Glutamatergic neuron (in vitro differentiated cells): Measurements from ENCODE around the gene CAP2. TPM values are rescaled to one million over a fixed set of nuclear protein-coding genes. Genes with fewer than 3 reads are reported as not detected.

Experiments
- DNase-seq: peaks from one replicate; pipeline ENCODE4 v3.0.0; 2022
- H3K27ac Mint-ChIP-seq: one replicate; pipeline ENCODE4 v1.8.0; 2020; ENCODE audit warnings: mild to moderate bottlenecking, mixed read lengths, inconsistent platforms; ENCODE audit not compliant: unreplicated experiment
- H3K27me3 Mint-ChIP-seq: one replicate; pipeline ENCODE4 v1.8.0; 2020; ENCODE audit warnings: mild to moderate bottlenecking, moderate library complexity, mixed read lengths, inconsistent platforms; ENCODE audit not compliant: unreplicated experiment
- H3K36me3 Mint-ChIP-seq: one replicate; pipeline ENCODE4 v1.8.0; 2020; ENCODE audit warnings: mild to moderate bottlenecking, mixed read lengths, inconsistent platforms; ENCODE audit not compliant: unreplicated experiment
- H3K4me1 Mint-ChIP-seq: one replicate; pipeline ENCODE4 v1.8.0; 2020; ENCODE audit warnings: mild to moderate bottlenecking, low read depth, mixed read lengths, inconsistent platforms; ENCODE audit not compliant: unreplicated experiment
- H3K4me3 Mint-ChIP-seq: one replicate; pipeline ENCODE4 v1.8.0; 2020; ENCODE audit warnings: mild to moderate bottlenecking, mixed read lengths, inconsistent platforms; ENCODE audit not compliant: unreplicated experiment
- H3K9me3 Mint-ChIP-seq: one replicate; pipeline ENCODE4 v1.8.0; 2020; ENCODE audit warnings: mild to moderate bottlenecking, moderate library complexity, mixed read lengths, inconsistent platforms; ENCODE audit not compliant: unreplicated experiment
- total RNA-seq: library from RNA; stranded (reverse); fragmentation: NEBNext Ultra II Directional; extraction: Animal tissue kit (Norgen Biotek cat#: 25700); gene quantifications from one replicate; pipeline ENCODE4 v1.2.1, GENCODE V29; 2021; ENCODE audit not compliant: unreplicated experiment
- TF ChIP-seq, protein P1 (sequence below): fragments of 200-600 bp; sonication (generic); IDR thresholded peaks from one replicate; pipeline ENCODE4 v1.5.0; 2021; ENCODE audit not compliant: partially characterized antibody, unreplicated experiment

Gene CAP2
- total RNA-seq, 1 donor from 2014 or later: 24.4 TPM

DNA sequence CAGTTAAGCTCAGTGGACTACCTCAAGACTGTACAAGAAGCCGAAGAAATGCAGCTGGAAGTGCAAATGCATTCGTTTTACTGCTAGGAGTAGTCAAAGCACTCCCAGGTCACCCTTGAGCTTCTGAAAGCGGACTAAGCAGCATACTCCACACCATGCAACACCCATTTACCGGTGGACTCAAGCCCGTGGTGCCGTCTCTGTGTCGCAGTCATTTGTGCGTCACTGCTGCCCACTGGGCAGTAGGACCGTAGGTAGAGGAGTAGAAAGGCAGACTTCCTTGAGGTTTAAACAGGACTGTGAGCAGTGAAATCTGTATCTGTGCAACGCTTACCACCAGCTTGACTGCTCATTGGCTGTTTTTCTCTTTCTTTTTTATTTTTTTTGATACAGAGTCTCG is 117.7 kb downstream of the CAP2 start:
- peaks cover 4% of the 10 kb centered on the region for H3K4me1 Mint-ChIP-seq
- H3K27ac Mint-ChIP-seq: no peak overlapping the region
- no peaks in the 10 kb centered on the region for H3K27me3 Mint-ChIP-seq
- TF ChIP-seq, protein P1, sequence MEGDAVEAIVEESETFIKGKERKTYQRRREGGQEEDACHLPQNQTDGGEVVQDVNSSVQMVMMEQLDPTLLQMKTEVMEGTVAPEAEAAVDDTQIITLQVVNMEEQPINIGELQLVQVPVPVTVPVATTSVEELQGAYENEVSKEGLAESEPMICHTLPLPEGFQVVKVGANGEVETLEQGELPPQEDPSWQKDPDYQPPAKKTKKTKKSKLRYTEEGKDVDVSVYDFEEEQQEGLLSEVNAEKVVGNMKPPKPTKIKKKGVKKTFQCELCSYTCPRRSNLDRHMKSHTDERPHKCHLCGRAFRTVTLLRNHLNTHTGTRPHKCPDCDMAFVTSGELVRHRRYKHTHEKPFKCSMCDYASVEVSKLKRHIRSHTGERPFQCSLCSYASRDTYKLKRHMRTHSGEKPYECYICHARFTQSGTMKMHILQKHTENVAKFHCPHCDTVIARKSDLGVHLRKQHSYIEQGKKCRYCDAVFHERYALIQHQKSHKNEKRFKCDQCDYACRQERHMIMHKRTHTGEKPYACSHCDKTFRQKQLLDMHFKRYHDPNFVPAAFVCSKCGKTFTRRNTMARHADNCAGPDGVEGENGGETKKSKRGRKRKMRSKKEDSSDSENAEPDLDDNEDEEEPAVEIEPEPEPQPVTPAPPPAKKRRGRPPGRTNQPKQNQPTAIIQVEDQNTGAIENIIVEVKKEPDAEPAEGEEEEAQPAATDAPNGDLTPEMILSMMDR: no peak
- no peak for DNase-seq
- no peaks in the 10 kb centered on the region for H3K9me3 Mint-ChIP-seq
- H3K36me3 Mint-ChIP-seq: no peaks in the 10 kb centered on the region
- H3K4me3 Mint-ChIP-seq: no peak overlapping the region

DNA sequence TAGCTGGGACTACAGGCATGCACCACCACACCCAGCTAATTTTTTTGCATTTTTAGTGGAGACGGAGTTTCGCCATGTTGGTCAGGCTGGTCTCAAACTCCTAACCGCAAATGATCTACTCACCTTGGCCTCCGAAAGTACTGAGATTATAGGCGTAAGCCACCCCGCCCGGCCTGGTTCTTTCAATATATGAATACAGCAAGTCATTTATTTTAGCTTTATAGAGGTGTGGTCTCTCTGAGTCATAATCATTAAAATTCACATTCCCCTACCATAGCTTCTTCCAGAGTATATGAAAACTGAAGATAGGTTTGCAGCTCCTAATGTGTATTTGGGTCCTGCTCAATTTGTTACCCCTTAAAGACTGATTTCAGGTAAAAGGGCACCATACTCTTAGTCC is 118.2 kb downstream of the CAP2 start:
- no peak overlapping the region for H3K4me3 Mint-ChIP-seq
- no peaks in the 10 kb centered on the region for H3K27me3 Mint-ChIP-seq
- peaks cover 5% of the 10 kb centered on the region for H3K4me1 Mint-ChIP-seq
- no peak for DNase-seq
- H3K27ac Mint-ChIP-seq: no peak overlapping the region
- H3K36me3 Mint-ChIP-seq: no peaks in the 10 kb centered on the region
- TF ChIP-seq, protein P1: no peak
- H3K9me3 Mint-ChIP-seq: no peaks in the 10 kb centered on the region

DNA sequence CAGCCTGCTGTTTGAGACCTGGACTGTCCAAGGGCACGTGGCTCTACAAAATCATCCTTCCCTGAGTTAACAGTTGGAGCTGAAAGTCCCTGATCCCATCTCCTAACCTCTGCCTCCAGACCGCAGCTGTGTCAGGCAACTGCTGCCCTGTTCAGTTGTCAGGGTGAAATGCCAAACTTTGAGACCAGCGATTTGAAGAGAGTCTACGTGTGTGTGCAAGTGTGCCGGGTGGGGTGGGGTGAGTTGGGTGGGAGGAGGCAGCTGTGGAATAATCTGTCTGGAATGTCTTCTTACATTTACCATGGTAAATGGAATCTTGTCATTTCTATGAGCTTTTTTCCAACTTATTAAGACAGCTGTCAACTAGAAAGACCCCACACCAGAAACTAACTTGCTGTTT is 125.7 kb downstream of the CAP2 start:
- Mint-ChIP-seq H3K27me3 (no peaks in the 10 kb centered on the region), H3K27ac (no peak overlapping the region), H3K36me3 (no peaks in the 10 kb centered on the region), H3K9me3 (no peaks in the 10 kb centered on the region), H3K4me1 (peaks cover 5% of the 10 kb centered on the region), H3K4me3 (no peak overlapping the region)
- no peak for DNase-seq
- TF ChIP-seq, protein P1: no peak

DNA sequence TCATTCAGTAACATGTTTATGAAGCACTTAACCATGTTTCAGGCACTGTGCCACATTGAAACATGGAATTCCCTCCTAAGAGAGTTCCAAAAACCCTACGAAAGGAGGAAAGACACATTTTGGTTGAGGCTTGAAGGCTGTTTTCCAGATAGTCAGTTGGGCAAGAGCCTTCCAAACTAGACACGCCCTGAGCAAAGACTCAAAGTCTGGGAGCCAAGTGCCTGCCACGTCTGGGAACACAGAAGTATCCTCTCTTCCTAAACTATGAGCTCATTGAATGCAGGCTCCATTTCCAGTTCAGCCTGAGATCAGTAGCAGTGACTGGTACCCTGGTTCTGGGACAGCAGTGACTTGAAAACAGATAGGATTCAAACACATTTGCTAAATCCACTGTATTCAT is 132.2 kb downstream of the CAP2 start:
- peaks cover 2% of the 10 kb centered on the region for H3K27me3 Mint-ChIP-seq
- H3K4me1 Mint-ChIP-seq: no peaks in the 10 kb centered on the region
- no peak overlapping the region for H3K27ac Mint-ChIP-seq
- H3K9me3 Mint-ChIP-seq: peaks cover 2% of the 10 kb centered on the region
- H3K4me3 Mint-ChIP-seq: no peak overlapping the region
- TF ChIP-seq, protein P1: no peak
- H3K36me3 Mint-ChIP-seq: no peaks in the 10 kb centered on the region
- no peak for DNase-seq

DNA sequence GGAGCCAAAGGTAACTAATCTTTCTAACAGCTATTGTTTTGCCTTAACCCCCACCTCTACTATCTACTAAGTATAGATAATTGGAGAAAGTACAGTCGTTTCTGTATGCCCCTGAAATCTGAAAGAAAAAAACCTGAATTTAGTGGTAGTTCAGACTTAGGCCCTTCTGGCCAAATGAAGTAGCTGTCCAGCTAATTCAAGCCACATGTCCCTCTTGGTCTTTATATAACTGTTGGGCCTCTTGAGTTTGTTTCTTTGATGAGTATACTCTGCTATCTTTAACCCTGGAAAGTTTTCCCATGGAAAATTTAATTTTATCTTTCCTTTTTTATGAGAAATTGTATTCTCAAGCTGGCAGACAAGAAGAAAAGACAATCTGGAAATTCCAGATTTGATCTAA is 133.7 kb downstream of the CAP2 start:
- no peak overlapping the region for H3K27ac Mint-ChIP-seq
- no peaks in the 10 kb centered on the region for H3K4me1 Mint-ChIP-seq
- H3K9me3 Mint-ChIP-seq: peaks cover 2% of the 10 kb centered on the region
- H3K36me3 Mint-ChIP-seq: no peaks in the 10 kb centered on the region
- TF ChIP-seq, protein P1: no peak
- no peak overlapping the region for H3K4me3 Mint-ChIP-seq
- no peak for DNase-seq
- peaks cover 2% of the 10 kb centered on the region for H3K27me3 Mint-ChIP-seq
